OCI-LY7 (cell line): Measurements from ENCODE around the gene GCNT3. TPM values are rescaled to one million over a fixed set of nuclear protein-coding genes. Genes with fewer than 3 reads are reported as not detected.

Source experiments
- BruUV-seq: library from RNA; stranded (reverse); fragments of 400-500 nt; replicated peaks from 2 replicates; lab custom pipeline; 2021; lab: Mats Ljungman, UMichigan
- CTCF ChIA-PET: fragments of 300-600 bp; sonication (Branson Sonifier 250); formaldehyde crosslinking; loops from one replicate; lab custom pipeline; 2022; ENCODE audit warnings: antibody characterized with exemption; ENCODE audit not compliant: unreplicated experiment; lab: Charles Lee
- POLR2A ChIA-PET: fragments of 300-600 bp; sonication (Branson Sonifier 250); formaldehyde crosslinking; loops from one replicate; lab custom pipeline; 2022; ENCODE audit warnings: antibody characterized with exemption; lab: Charles Lee
- DNase-seq: peaks from one replicate; pipeline ENCODE4 v3.0.0-alpha.2; 2015; ENCODE audit warnings: low spot score
- H2AFZ ChIP-seq: fragments of 200-600 bp; sonication (generic), shearing (Covaris generic); 2 replicates; pipeline ENCODE4 v1.6.1; 2014; ENCODE audit warnings: mild to moderate bottlenecking, antibody characterized with exemption, low read length, moderate library complexity
- H3K27ac ChIP-seq: fragments of 200-600 bp; sonication (generic); 2 replicates; pipeline ENCODE4 v1.5.1; 2014; ENCODE audit warnings: mixed run types, low read depth, mild to moderate bottlenecking, moderate library complexity, low read length, inconsistent platforms; ENCODE audit not compliant: poor library complexity, severe bottlenecking
- H3K36me3 ChIP-seq: fragments of 200-600 bp; sonication (generic); 2 replicates; pipeline ENCODE4 v1.6.1; 2014; ENCODE audit warnings: mild to moderate bottlenecking, antibody characterized with exemption, low read length, moderate library complexity, mixed read lengths; ENCODE audit not compliant: insufficient read depth
- H3K4me1 ChIP-seq: fragments of 200-600 bp; sonication (generic); 2 replicates; pipeline ENCODE4 v1.5.1; 2014; ENCODE audit warnings: mild to moderate bottlenecking, low read length; ENCODE audit not compliant: insufficient read depth, poor library complexity, severe bottlenecking
- H3K4me2 ChIP-seq: fragments of 200-600 bp; sonication (generic); 2 replicates; pipeline ENCODE4 v1.6.1; 2014; ENCODE audit warnings: mild to moderate bottlenecking, low read length
- H3K4me3 ChIP-seq: fragments of 200-600 bp; sonication (generic); 2 replicates; pipeline ENCODE4 v1.5.1; 2014; ENCODE audit warnings: mild to moderate bottlenecking, low read depth, low read length; ENCODE audit not compliant: poor library complexity, severe bottlenecking
- H3K79me2 ChIP-seq: fragments of 200-600 bp; sonication (generic); 2 replicates; pipeline ENCODE4 v1.6.1; 2016; ENCODE audit warnings: low read depth, mild to moderate bottlenecking, low read length, moderate library complexity, mixed read lengths; ENCODE audit not compliant: insufficient read depth
- H3K9me2 ChIP-seq: fragments of 200-600 bp; sonication (generic); 2 replicates; pipeline ENCODE4 v1.6.1; 2016; ENCODE audit warnings: mild to moderate bottlenecking, low read length, mixed read lengths; ENCODE audit not compliant: insufficient read depth
- H3K9me3 ChIP-seq: fragments of 200-600 bp; sonication (generic); 2 replicates; pipeline ENCODE4 v1.6.1; 2014; ENCODE audit warnings: mild to moderate bottlenecking, mixed run types, low read length, mixed read lengths
- H4K20me1 ChIP-seq: fragments of 200-600 bp; sonication (generic); 2 replicates; pipeline ENCODE4 v1.6.1; 2014; ENCODE audit warnings: mild to moderate bottlenecking, antibody characterized with exemption, low read length, moderate library complexity, mixed read lengths; ENCODE audit not compliant: insufficient read depth
- CTCF ChIP-seq: fragments of 200-600 bp; sonication (generic); conservative IDR thresholded peaks from 2 replicates; pipeline ENCODE4 v1.5.1; 2014; ENCODE audit warnings: mild to moderate bottlenecking, antibody characterized with exemption, low read length, moderate library complexity, mixed read lengths
- EZH2phosphoT487 ChIP-seq: fragments of 200-600 bp; sonication (generic); IDR thresholded peaks from 2 replicates; pipeline ENCODE4 v1.6.1; 2018; ENCODE audit warnings: low read depth, borderline replicate concordance, mild to moderate bottlenecking, mixed run types, antibody characterized with exemption, low read length, moderate library complexity, mixed read lengths
- intact Hi-C: fragments of 100-400 bp; cut with micrococcal nuclease; formaldehyde crosslinking; loops from one replicate; pipeline ENCODE4 v1.10.0; 2022; ENCODE audit not compliant: unreplicated experiment
- total RNA-seq, 2 experiments: library from RNA; depleted of rRNA in 1 of 2; stranded (reverse); fragments of >200 nt in 1 of 2; shearing (Covaris generic) in 1 of 2; gene quantifications; 2 replicates each; pipeline ENCODE4 v1.2.3, GENCODE V29; 2014 to 2022

Gene GCNT3
- total RNA-seq, 2 experiments from 2014 or later: not detected

DNA sequence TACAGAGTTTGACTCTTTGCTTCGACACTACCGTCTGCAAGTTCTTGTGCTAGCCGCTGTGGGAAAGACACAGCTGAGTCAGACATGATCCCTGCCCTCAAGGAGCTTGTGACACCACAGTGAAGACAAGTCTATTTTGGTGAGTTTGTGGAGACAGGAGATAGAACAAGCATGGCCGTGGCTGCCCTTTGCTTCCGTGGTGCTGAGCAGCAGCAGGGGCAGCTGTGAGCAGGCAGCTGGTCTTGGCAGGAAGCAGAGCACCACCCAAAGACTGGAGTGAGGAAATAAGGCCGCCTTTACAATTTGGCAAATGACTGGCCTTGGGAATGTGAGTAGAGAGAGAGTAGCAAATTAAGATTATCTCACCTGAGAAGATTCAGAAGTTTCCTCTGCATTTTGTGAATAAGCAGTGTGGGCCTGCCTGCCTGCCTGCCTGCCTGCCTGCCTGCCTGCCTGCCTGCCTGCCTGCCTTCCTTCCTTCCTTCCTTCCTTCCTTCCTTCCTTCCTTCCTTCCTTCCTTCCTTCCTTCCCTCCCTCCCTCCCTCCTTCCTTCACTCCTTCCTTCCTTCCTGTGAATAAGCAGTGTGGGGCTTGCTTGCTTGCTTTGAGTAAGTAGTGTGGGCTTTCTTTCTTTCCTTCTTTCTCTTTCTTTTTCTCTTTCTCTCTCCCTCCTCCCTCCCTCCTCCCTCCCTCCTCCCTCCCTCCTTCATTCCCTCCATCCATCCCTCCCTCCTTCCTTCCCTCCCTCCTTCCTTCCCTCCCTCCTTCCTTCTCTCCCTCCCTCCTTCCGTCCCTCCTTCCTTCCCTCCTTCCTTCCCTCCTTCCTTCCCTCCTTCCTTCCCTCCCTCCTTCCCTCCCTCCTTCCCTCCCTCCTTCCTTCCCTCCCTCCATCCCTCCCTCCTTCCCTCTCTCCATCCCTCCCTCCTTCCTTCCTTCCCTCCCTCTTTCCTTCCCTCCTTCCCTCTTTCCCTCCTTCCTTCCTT lies 1.6 kb upstream of the GCNT3 start:
- BruUV-seq: no TSS peak
- no peak overlapping the region for H3K4me2 ChIP-seq

DNA sequence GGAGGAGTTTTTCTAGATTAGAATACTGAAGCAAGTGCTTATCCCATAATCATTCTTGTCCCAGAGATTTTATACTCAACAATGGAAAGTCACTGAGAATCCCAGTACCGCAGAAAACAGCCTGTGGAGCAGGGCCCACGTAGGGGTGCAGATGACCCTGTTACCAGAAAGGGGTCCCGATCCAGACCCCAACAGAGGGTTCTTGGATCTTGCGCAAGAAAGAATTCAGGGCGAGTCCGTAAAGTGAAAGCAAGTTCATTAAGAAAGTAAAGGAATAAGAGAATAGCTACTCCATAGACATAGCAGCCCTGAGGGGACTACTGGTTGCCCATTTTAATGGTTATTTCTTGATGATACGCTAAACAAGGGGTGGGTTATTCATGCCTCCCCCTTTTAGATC lies 2.6 kb downstream of the GCNT3 start:
- Histone ChIP-seq H3K4me1 (peaks cover 7% of the 10 kb centered on the region), H4K20me1 (no peaks in the 10 kb centered on the region), H2AFZ (peak overlapping the region; percentile 96; the same call in 1 of the 2 replicates), H3K9me3 (no peaks in the 10 kb centered on the region), H3K36me3 (no peaks in the 10 kb centered on the region), H3K27ac (no peak overlapping the region), H3K4me3 (no peak overlapping the region), H3K9me2 (no peaks in the 10 kb centered on the region), H3K79me2 (no peaks in the 10 kb centered on the region), H3K4me2 (no peak overlapping the region)
- no TSS peak for BruUV-seq
- no peak for DNase-seq
- CTCF ChIA-PET: no interaction called here
- intact Hi-C loops: no loop called here
- TF ChIP-seq EZH2phosphoT487 (no peak), CTCF (no peak)
- POLR2A ChIA-PET: interaction anchor here (0.6 kb wide), 1 partner anchor 825 kb away, joined by 4 read pairs; no protein-coding TSS in a partner anchor

More for the DNA sequence above, 1.6 kb upstream of the GCNT3 start:
- no peak for DNase-seq
- TF ChIP-seq CTCF (no peak), EZH2phosphoT487 (no peak)
- Histone ChIP-seq H3K36me3 (no peaks in the 10 kb centered on the region), H3K4me1 (peaks cover 4% of the 10 kb centered on the region), H3K9me3 (0 out of 2 replicates have a peak, but pooled peaks cover 3% of the 10 kb centered on the region), H2AFZ (no peak overlapping the region), H3K9me2 (no peaks in the 10 kb centered on the region), H4K20me1 (no peaks in the 10 kb centered on the region), H3K27ac (no peak overlapping the region), H3K4me3 (no peak overlapping the region), H3K79me2 (no peaks in the 10 kb centered on the region)
- ChIA-PET POLR2A (no interaction called here), CTCF (no interaction called here)
- intact Hi-C loops: no loop called here
